Measurements from ENCODE around the gene ZNF814. TPM values are rescaled to one million over a fixed set of nuclear protein-coding genes. Genes with fewer than 3 reads are reported as not detected.

Gene ZNF814
- total RNA-seq, 1 donor from 2014 or later = 22.3 TPM

DNA sequence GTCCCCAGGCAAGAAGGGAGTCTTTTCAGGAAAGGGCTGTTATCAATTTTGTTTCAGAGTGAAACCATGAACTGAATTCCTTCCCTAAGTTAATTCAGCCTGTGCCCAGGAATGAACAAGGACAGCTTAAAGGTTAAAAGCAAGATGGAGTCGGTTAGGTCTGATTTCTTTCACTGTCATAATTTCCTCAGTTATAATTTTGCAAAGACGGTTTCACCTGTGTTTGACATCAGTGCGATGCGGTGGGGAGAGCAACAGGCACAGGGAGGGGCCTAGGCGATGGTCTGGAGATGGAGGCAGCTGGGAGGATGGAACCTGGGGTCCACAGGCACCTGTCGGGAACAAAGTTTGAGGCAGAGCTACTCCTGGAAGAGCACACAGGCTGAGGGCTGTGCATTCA is 68.2 kb downstream of the ZNF814 start:
- no peak for DNase-seq (ENCODE audit: low spot score)
- Mint-ChIP-seq H3K36me3 (ENCODE audit: low read depth, unreplicated experiment) (peaks cover 15% of the 10 kb centered on the region), H3K27ac (ENCODE audit: unreplicated experiment) (peak overlapping the region; percentile 92), H3K27me3 (ENCODE audit: unreplicated experiment) (peaks cover 10% of the 10 kb centered on the region), H3K9me3 (ENCODE audit: unreplicated experiment) (no peaks in the 10 kb centered on the region), H3K4me3 (ENCODE audit: unreplicated experiment) (peak overlapping the region; percentile 96), H3K4me1 (ENCODE audit: unreplicated experiment) (peaks cover 26% of the 10 kb centered on the region)
- TF ChIP-seq, protein P1, sequence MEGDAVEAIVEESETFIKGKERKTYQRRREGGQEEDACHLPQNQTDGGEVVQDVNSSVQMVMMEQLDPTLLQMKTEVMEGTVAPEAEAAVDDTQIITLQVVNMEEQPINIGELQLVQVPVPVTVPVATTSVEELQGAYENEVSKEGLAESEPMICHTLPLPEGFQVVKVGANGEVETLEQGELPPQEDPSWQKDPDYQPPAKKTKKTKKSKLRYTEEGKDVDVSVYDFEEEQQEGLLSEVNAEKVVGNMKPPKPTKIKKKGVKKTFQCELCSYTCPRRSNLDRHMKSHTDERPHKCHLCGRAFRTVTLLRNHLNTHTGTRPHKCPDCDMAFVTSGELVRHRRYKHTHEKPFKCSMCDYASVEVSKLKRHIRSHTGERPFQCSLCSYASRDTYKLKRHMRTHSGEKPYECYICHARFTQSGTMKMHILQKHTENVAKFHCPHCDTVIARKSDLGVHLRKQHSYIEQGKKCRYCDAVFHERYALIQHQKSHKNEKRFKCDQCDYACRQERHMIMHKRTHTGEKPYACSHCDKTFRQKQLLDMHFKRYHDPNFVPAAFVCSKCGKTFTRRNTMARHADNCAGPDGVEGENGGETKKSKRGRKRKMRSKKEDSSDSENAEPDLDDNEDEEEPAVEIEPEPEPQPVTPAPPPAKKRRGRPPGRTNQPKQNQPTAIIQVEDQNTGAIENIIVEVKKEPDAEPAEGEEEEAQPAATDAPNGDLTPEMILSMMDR (IDR thresholded peaks at IDR 0.05; ENCODE audit: unreplicated experiment) = no peak

DNA sequence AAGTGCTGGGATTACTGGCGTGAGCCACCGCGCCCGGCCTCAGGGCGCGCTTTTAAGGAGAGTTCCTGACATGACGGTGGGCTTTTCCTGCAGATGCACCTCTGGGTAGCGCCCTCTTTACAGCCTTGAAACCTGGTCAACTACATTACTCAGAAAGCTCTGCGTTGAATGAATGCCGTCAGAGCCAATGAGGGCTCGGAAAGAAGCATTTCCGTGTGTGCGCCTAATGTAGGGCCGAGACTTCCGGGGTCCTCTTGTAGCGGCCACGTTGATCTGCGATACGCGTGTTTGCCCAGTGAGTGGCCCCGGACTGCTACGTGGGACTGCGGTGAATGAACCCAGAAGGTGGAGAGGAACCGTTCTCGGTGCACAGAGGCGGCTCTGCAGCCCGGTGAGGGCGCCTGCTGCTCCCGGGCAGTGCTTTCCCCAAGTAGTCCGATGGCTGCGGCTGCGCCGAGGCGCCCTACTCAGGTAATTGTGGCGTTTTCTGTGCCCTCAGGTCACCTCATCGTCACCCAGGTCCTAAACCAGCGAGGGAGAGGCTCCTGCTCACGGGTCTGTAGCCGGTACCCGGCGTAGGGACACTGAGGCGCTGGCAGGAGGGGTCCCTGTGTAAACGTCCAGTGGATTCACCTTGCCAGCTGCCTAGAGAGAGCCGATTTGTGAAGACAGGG is 69.2 kb downstream of the ZNF814 start:
- H3K4me1 Mint-ChIP-seq (ENCODE audit: unreplicated experiment) = peaks cover 26% of the 10 kb centered on the region
- peak overlapping the region; percentile 96 for H3K4me3 Mint-ChIP-seq (ENCODE audit: unreplicated experiment)
- peak; percentile 43 for DNase-seq (ENCODE audit: low spot score)
- peaks cover 12% of the 10 kb centered on the region for H3K27me3 Mint-ChIP-seq (ENCODE audit: unreplicated experiment)
- peak overlapping the region; percentile 86 for H3K27ac Mint-ChIP-seq (ENCODE audit: unreplicated experiment)
- TF ChIP-seq, protein P1 (IDR thresholded peaks at IDR 0.05; ENCODE audit: unreplicated experiment) = no peak
- no peaks in the 10 kb centered on the region for H3K9me3 Mint-ChIP-seq (ENCODE audit: unreplicated experiment)
- H3K36me3 Mint-ChIP-seq (ENCODE audit: low read depth, unreplicated experiment) = peaks cover 18% of the 10 kb centered on the region

DNA sequence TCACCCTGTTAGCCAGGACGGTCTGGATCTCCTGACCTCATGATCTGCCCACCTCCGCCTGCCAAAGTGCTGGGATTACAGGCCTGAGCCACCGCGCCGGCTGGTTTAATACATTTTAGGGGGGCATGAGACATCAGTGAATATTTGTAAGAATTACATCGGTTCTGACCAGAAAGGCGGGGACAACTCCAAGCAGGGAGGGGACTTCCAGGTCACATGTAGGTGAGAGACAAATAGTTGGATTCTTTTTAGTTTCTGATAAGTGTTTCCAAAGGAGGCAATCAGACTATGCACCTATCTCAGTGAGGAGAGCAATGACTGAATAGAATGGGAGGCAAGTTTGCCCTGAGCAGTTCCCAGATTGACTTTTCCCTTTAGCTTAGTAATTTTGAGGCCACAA is 70.5 kb downstream of the ZNF814 start:
- H3K27ac Mint-ChIP-seq (ENCODE audit: unreplicated experiment) = peak overlapping the region; percentile 67
- H3K27me3 Mint-ChIP-seq (ENCODE audit: unreplicated experiment) = peaks cover 12% of the 10 kb centered on the region
- peaks cover 21% of the 10 kb centered on the region for H3K36me3 Mint-ChIP-seq (ENCODE audit: low read depth, unreplicated experiment)
- peaks cover 31% of the 10 kb centered on the region for H3K4me1 Mint-ChIP-seq (ENCODE audit: unreplicated experiment)
- peak overlapping the region; percentile 82 for H3K4me3 Mint-ChIP-seq (ENCODE audit: unreplicated experiment)
- no peak for DNase-seq (ENCODE audit: low spot score)
- TF ChIP-seq, protein P1 (IDR thresholded peaks at IDR 0.05; ENCODE audit: unreplicated experiment) = no peak
- H3K9me3 Mint-ChIP-seq (ENCODE audit: unreplicated experiment) = no peaks in the 10 kb centered on the region

DNA sequence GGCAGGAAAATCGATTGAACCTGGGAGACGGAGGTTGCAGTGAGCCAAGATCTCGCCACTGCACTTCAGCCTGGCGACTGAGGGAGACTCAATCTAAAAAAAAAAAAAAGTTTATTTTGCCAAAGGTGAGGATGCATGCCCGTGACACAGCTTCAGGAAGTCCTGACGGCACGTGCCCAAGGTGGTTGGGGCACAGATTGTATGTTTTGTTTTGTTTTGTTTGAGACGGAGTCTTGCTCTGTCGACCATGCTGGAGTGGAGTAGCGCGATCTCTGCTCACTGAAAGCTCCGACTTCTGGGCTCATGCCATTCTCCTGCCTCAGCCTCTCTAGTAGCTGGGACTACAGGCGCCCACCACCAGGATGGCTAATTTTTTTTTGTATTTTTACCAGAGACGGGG is 70.9 kb downstream of the ZNF814 start:
- TF ChIP-seq, protein P1 (IDR thresholded peaks at IDR 0.05; ENCODE audit: unreplicated experiment) = no peak
- Mint-ChIP-seq H3K9me3 (ENCODE audit: unreplicated experiment) (no peaks in the 10 kb centered on the region), H3K36me3 (ENCODE audit: low read depth, unreplicated experiment) (peaks cover 21% of the 10 kb centered on the region), H3K27ac (ENCODE audit: unreplicated experiment) (no peak overlapping the region), H3K4me3 (ENCODE audit: unreplicated experiment) (no peak overlapping the region), H3K4me1 (ENCODE audit: unreplicated experiment) (peaks cover 33% of the 10 kb centered on the region), H3K27me3 (ENCODE audit: unreplicated experiment) (peaks cover 14% of the 10 kb centered on the region)
- no peak for DNase-seq (ENCODE audit: low spot score)

DNA sequence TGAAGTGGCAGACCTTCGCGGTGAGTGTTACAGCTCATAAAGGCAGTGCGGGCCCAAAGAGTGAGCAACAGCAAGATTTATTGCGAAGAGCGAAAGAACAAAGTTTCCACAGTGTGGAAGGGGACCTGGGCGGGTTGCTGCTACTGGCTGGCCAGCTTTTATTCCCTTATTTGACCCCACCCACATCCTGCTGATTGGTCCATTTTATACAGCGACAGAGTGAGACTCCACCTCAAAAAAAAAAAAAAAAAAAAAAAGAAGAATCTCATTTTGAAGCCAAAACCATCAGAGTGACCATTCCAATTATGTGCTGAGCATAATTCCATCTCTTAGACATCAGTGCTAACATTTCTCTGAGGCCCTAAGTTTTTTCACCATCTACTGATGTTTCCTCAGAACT is 72.2 kb downstream of the ZNF814 start:
- Mint-ChIP-seq H3K4me3 (ENCODE audit: unreplicated experiment) (peak overlapping the region; percentile 38), H3K4me1 (ENCODE audit: unreplicated experiment) (peaks cover 37% of the 10 kb centered on the region), H3K27ac (ENCODE audit: unreplicated experiment) (peak overlapping the region; percentile 78), H3K36me3 (ENCODE audit: low read depth, unreplicated experiment) (peaks cover 26% of the 10 kb centered on the region), H3K9me3 (ENCODE audit: unreplicated experiment) (no peaks in the 10 kb centered on the region), H3K27me3 (ENCODE audit: unreplicated experiment) (peaks cover 14% of the 10 kb centered on the region)
- DNase-seq (ENCODE audit: low spot score) = no peak
- TF ChIP-seq, protein P1 (IDR thresholded peaks at IDR 0.05; ENCODE audit: unreplicated experiment) = no peak

All from endothelial cell (in vitro differentiated cells).